Astrocyte (in vitro differentiated cells and primary cell): ENCODE results near the gene TAF15. TPM values are rescaled to one million over a fixed set of nuclear protein-coding genes. Genes with fewer than 3 reads are reported as not detected.

Source experiments
- DNase-seq: peaks from one replicate; pipeline ENCODE4 v3.0.0-alpha.2; 2010; ENCODE audit warnings: low read depth
- FAIRE-seq: peaks from 2 replicates; lab custom pipeline; 2011; peaks lifted over from hg19 to GRCh38; lab: Jason Lieb, UNC
- H2AFZ ChIP-seq: 2 replicates; pipeline ENCODE4 v1.6.0; 2012; ENCODE audit warnings: low read depth, low read length, inconsistent platforms
- H3K27ac ChIP-seq: 2 replicates; pipeline ENCODE4 v1.5.1; 2011; ENCODE audit warnings: low read depth, low read length, inconsistent platforms
- H3K27me3 ChIP-seq: 2 replicates; pipeline ENCODE4 v1.6.0; 2011; ENCODE audit warnings: low read length, inconsistent platforms; ENCODE audit not compliant: insufficient read depth
- H3K36me3 ChIP-seq: 2 replicates; pipeline ENCODE4 v1.5.1; 2011; ENCODE audit warnings: low read length, inconsistent platforms; ENCODE audit not compliant: insufficient read depth
- H3K4me1 ChIP-seq: 2 replicates; pipeline ENCODE4 v1.5.1; 2011; ENCODE audit warnings: low read length, inconsistent platforms; ENCODE audit not compliant: insufficient read depth
- H3K4me2 ChIP-seq: 2 replicates; pipeline ENCODE4 v1.6.0; 2012; ENCODE audit warnings: low read length, inconsistent platforms
- H3K4me3 ChIP-seq: 2 replicates; pipeline ENCODE4 v1.5.1; 2011; ENCODE audit warnings: low read depth, mild to moderate bottlenecking, low read length, inconsistent platforms; ENCODE audit not compliant: insufficient read depth
- H3K79me2 ChIP-seq: 2 replicates; pipeline ENCODE4 v1.6.0; 2012; ENCODE audit warnings: mild to moderate bottlenecking, low read length, inconsistent platforms; ENCODE audit not compliant: insufficient read depth
- H3K9ac ChIP-seq: 2 replicates; pipeline ENCODE4 v1.6.0; 2012; ENCODE audit warnings: mild to moderate bottlenecking, low read length, inconsistent platforms
- H3K9me3 ChIP-seq: 2 replicates; pipeline ENCODE4 v1.5.1; 2012; ENCODE audit warnings: low read depth, mild to moderate bottlenecking, low read length, inconsistent platforms; ENCODE audit not compliant: insufficient read depth
- H4K20me1 ChIP-seq: 2 replicates; pipeline ENCODE4 v1.6.0; 2012; ENCODE audit warnings: low read length, inconsistent platforms; ENCODE audit not compliant: insufficient read depth
- H3K27ac Mint-ChIP-seq: one replicate; pipeline ENCODE4 v1.8.0; 2021; ENCODE audit warnings: mild to moderate bottlenecking, mixed read lengths; ENCODE audit not compliant: unreplicated experiment
- H3K27me3 Mint-ChIP-seq: one replicate; pipeline ENCODE4 v1.8.0; 2021; ENCODE audit warnings: low read depth, mixed read lengths; ENCODE audit not compliant: unreplicated experiment
- H3K36me3 Mint-ChIP-seq: one replicate; pipeline ENCODE4 v1.8.0; 2021; ENCODE audit warnings: low read depth, mixed read lengths; ENCODE audit not compliant: unreplicated experiment
- H3K4me1 Mint-ChIP-seq: one replicate; pipeline ENCODE4 v1.8.0; 2021; ENCODE audit warnings: low read depth, mixed read lengths; ENCODE audit not compliant: unreplicated experiment
- H3K4me3 Mint-ChIP-seq: one replicate; pipeline ENCODE4 v1.8.0; 2021; ENCODE audit warnings: mild to moderate bottlenecking, moderate library complexity, mixed read lengths; ENCODE audit not compliant: unreplicated experiment
- H3K9me3 Mint-ChIP-seq: one replicate; pipeline ENCODE4 v1.8.0; 2021; ENCODE audit warnings: mild to moderate bottlenecking, mixed read lengths; ENCODE audit not compliant: unreplicated experiment
- EZH2 ChIP-seq: IDR thresholded peaks from 2 replicates; pipeline ENCODE4 v1.6.1; 2012; ENCODE audit warnings: mild to moderate bottlenecking, low read length, inconsistent platforms; ENCODE audit not compliant: insufficient read depth
- total RNA-seq: library from RNA; stranded (reverse); gene quantifications from 2 replicates; pipeline ENCODE4 v1.2.1, GENCODE V29; 2021
- TF ChIP-seq, protein P1 (sequence below): IDR thresholded peaks from 2 replicates; pipeline ENCODE4 v1.5.1; 2011; ENCODE audit warnings: low read depth, mild to moderate bottlenecking, inconsistent platforms, low read length, moderate library complexity; ENCODE audit not compliant: insufficient read depth

Gene TAF15
- total RNA-seq, 1 donor from 2014 or later, result 156 TPM

DNA sequence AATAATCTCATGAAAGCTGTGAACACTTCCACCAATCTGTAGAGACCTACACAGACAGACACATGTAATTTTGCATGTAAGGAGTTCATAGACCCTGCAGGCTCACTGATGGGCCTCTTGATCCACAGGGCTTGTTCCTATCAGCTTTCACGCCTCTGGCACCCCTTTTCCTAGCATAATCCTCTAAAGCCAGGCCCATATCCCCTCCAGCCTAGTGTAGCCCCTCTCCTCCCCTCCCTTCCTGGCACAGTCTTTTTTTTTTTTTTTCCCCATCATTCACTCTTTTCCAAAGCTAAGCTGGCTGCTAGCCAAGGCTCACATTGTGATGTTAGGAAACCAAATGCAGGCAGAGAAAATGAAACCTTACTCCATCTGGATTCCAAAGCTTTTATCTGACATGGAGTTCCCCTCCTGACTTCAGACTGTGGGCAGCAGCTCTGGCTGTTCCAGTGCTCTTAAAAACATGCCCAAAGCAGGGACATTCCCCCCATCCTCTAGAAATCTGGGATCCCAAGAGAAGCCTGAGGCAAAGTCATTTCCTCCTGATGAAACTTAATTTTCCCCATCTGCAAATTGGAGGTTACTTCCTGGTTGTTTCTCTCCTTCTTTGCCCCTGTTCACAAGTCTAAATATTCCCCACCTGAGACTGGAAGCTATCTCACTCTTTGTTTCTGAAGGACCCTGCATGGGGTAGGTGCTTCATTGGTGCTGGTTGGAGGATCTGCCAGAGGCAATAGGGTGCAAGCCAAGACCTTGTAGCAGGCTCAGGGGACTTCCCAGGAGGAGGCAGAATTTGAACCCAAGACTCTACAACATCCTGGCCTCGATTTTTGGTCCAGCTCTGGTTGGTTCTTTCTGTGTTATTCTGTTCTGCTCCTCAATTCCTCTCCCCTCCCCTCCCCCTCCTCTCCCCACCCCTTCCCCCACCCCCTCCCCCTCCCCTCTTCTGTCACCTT lies 80.8 kb downstream of the TAF15 start:
- Histone ChIP-seq H2AFZ (peak overlapping the region; percentile 37), H3K27ac (peak overlapping the region; percentile 9), H3K9me3 (no peaks in the 10 kb centered on the region), H4K20me1 (no peaks in the 10 kb centered on the region), H3K79me2 (no peaks in the 10 kb centered on the region), H3K4me3 (no peak overlapping the region), H3K36me3 (no peaks in the 10 kb centered on the region), H3K27me3 (no peaks in the 10 kb centered on the region), H3K4me1 (peaks cover 5% of the 10 kb centered on the region), H3K4me2 (peak overlapping the region; percentile 21), H3K9ac (no peak overlapping the region)
- H3K9me3 Mint-ChIP-seq, result peaks cover 2% of the 10 kb centered on the region
- FAIRE-seq, result no peak
- DNase-seq, result peak; percentile 56
- peak overlapping the region; percentile 43 for H3K27ac Mint-ChIP-seq
- no peak for TF ChIP-seq EZH2
- TF ChIP-seq, protein P1, sequence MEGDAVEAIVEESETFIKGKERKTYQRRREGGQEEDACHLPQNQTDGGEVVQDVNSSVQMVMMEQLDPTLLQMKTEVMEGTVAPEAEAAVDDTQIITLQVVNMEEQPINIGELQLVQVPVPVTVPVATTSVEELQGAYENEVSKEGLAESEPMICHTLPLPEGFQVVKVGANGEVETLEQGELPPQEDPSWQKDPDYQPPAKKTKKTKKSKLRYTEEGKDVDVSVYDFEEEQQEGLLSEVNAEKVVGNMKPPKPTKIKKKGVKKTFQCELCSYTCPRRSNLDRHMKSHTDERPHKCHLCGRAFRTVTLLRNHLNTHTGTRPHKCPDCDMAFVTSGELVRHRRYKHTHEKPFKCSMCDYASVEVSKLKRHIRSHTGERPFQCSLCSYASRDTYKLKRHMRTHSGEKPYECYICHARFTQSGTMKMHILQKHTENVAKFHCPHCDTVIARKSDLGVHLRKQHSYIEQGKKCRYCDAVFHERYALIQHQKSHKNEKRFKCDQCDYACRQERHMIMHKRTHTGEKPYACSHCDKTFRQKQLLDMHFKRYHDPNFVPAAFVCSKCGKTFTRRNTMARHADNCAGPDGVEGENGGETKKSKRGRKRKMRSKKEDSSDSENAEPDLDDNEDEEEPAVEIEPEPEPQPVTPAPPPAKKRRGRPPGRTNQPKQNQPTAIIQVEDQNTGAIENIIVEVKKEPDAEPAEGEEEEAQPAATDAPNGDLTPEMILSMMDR, result no peak
- no peaks in the 10 kb centered on the region for H3K27me3 Mint-ChIP-seq
- no peak overlapping the region for H3K4me3 Mint-ChIP-seq
- peaks cover 16% of the 10 kb centered on the region for H3K4me1 Mint-ChIP-seq
- H3K36me3 Mint-ChIP-seq, result no peaks in the 10 kb centered on the region

- no peak overlapping the region for H3K27ac ChIP-seq
- no peak overlapping the region for H2AFZ ChIP-seq
- peaks cover 8% of the 10 kb centered on the region for H3K4me1 ChIP-seq
- no peaks in the 10 kb centered on the region for H3K27me3 ChIP-seq
- FAIRE-seq (no peak), DNase-seq (no peak)
- no peak overlapping the region for H3K9ac ChIP-seq
- H3K36me3 ChIP-seq, result no peaks in the 10 kb centered on the region
- no peaks in the 10 kb centered on the region for H3K27me3 Mint-ChIP-seq
- TF ChIP-seq, protein P1, result no peak
- no peak overlapping the region for H3K4me3 Mint-ChIP-seq
- H3K4me3 ChIP-seq, result no peak overlapping the region
- no peaks in the 10 kb centered on the region for H4K20me1 ChIP-seq
- no peaks in the 10 kb centered on the region for H3K36me3 Mint-ChIP-seq
- H3K9me3 ChIP-seq, result no peaks in the 10 kb centered on the region
- no peaks in the 10 kb centered on the region for H3K9me3 Mint-ChIP-seq
- peak overlapping the region; percentile 66 for H3K27ac Mint-ChIP-seq
- no peaks in the 10 kb centered on the region for H3K79me2 ChIP-seq
- H3K4me1 Mint-ChIP-seq, result peaks cover 23% of the 10 kb centered on the region
- H3K4me2 ChIP-seq, result no peak overlapping the region
These were observed 81.5 kb downstream of the TAF15 start for GRCh38 chr17:35890774-35891155.

DNA sequence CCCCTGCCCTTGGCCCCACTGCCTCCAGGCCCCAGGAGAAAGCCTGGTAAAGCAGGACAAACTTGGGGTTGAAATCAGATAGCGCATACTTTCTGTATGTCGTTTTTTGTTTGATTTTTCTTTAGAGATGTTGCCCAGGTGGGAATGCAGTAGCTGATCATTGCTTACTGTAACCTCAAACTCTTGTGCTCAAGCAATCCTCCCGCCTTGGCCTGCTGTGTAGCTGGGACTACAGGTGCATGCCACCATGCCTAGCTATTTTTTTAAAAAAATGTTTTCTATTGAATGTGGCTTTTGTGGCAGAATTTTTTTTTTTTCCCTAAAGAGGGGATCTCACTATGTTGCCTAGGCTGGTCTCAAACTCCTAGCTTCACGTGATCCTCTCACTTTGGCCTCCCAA lies 82.0 kb downstream of the TAF15 start:
- FAIRE-seq, result no peak
- TF ChIP-seq, protein P1, result no peak
- no peak for TF ChIP-seq EZH2
- Histone ChIP-seq H4K20me1 (no peaks in the 10 kb centered on the region), H3K4me2 (no peak overlapping the region), H3K36me3 (no peaks in the 10 kb centered on the region), H3K27me3 (no peaks in the 10 kb centered on the region), H3K4me1 (peaks cover 8% of the 10 kb centered on the region), H3K79me2 (no peaks in the 10 kb centered on the region), H3K4me3 (no peak overlapping the region), H3K27ac (no peak overlapping the region), H3K9me3 (no peaks in the 10 kb centered on the region), H3K9ac (no peak overlapping the region), H2AFZ (no peak overlapping the region)
- peaks cover 27% of the 10 kb centered on the region for H3K4me1 Mint-ChIP-seq
- peak overlapping the region; percentile 18 for H3K27ac Mint-ChIP-seq
- H3K36me3 Mint-ChIP-seq, result no peaks in the 10 kb centered on the region
- no peaks in the 10 kb centered on the region for H3K27me3 Mint-ChIP-seq
- no peaks in the 10 kb centered on the region for H3K9me3 Mint-ChIP-seq
- H3K4me3 Mint-ChIP-seq, result no peak overlapping the region
- DNase-seq, result no peak
